Lung (tissue), 12 donors: ENCODE data around the gene IL3RA. TPM values are rescaled to one million over a fixed set of nuclear protein-coding genes. Genes with fewer than 3 reads are reported as not detected.

Source experiments
- ATAC-seq: fragments of 200-7000 bp; cut with Tn5 transposase; one replicate; pipeline ENCODE4 v1.9.1; 2020; ENCODE audit warnings: moderate number of reproducible peaks; ENCODE audit not compliant: insufficient read depth, low FRiP score
- DNase-seq, 3 donors: peaks; one replicate each; pipeline ENCODE4 v3.0.0-alpha.2; 2013 to 2017
- H3K27ac ChIP-seq, 2 donors: one replicate each; pipeline ENCODE4 v1.5.1; 2013; ENCODE audit warnings: mild to moderate bottlenecking in 2 of 2, moderate library complexity in 2 of 2, control low read depth in 1 of 2, inconsistent platforms in 1 of 2, low read depth in 1 of 2, low read length in 1 of 2
- H3K27me3 ChIP-seq, 3 donors: one replicate each; pipeline ENCODE4 v1.5.1; 2013; ENCODE audit warnings: low read length in 2 of 3; ENCODE audit not compliant: control insufficient read depth in 3 of 3, insufficient read depth in 3 of 3
- H3K36me3 ChIP-seq, 4 donors: one replicate each; pipeline ENCODE4 v1.5.1; 2013; ENCODE audit warnings: low read length in 4 of 4, mild to moderate bottlenecking in 1 of 4, moderate library complexity in 1 of 4; ENCODE audit not compliant: control insufficient read depth in 4 of 4, insufficient read depth in 4 of 4
- H3K4me1 ChIP-seq, 5 donors: one replicate each; pipeline ENCODE4 v1.5.1; 2013; ENCODE audit warnings: low read length in 5 of 5, mild to moderate bottlenecking in 2 of 5, moderate library complexity in 1 of 5; ENCODE audit not compliant: control insufficient read depth in 5 of 5, insufficient read depth in 5 of 5
- H3K4me3 ChIP-seq: one replicate; pipeline ENCODE4 v1.5.1; 2013; ENCODE audit warnings: mild to moderate bottlenecking, control low read depth, moderate library complexity
- H3K9ac ChIP-seq, 2 donors: one replicate each; pipeline ENCODE4 v1.5.1; 2013; ENCODE audit warnings: low read length in 2 of 2, control low read depth in 1 of 2; ENCODE audit not compliant: insufficient read depth in 1 of 2
- H3K9me3 ChIP-seq, 4 donors: one replicate each; pipeline ENCODE4 v1.5.1; 2013; ENCODE audit warnings: low read length in 3 of 4, mild to moderate bottlenecking in 1 of 4, moderate library complexity in 1 of 4; ENCODE audit not compliant: control insufficient read depth in 4 of 4, insufficient read depth in 3 of 4
- WGBS, 2 donors: extraction: QIAGEN DNeasy Blood & Tissue Kit; methylation state at CpG; one replicate each; pipeline ENCODE4 v1.1.7; 2013; 5-methylcytosine and 5-hydroxymethylcytosine counted together
- polyA plus RNA-seq, 2 donors: library from polyadenylated mRNA; stranded (reverse); fragments of 200-250 nt; gene quantifications; one replicate each; pipeline ENCODE4 v1.2.1, GENCODE V29; 2013
- total RNA-seq, 2 donors: library from RNA; depleted of rRNA in 1 of 2; stranded (reverse); fragments of >200 nt in 1 of 2; gene quantifications; one replicate each; pipeline ENCODE4 v1.2.1, GENCODE V29; 2014 to 2021
- TF ChIP-seq, protein P1 (sequence below): IDR thresholded peaks from 2 replicates; pipeline ENCODE4 v1.5.1; 2012; ENCODE audit warnings: mild to moderate bottlenecking; ENCODE audit errors: control extremely low read depth, extremely low read depth
- donor health status: control.
- donor health status: control.
- donor health status: Bipolar disorder and iron deficiency.
- donor health status: healthy.
- donor health status: DM: yes; HTN: yes; CAD: no.

The IL3RA gene
- total and polyA plus RNA-seq, 4 donors, result 19.2 to 52.2 (median 20.5) TPM

DNA sequence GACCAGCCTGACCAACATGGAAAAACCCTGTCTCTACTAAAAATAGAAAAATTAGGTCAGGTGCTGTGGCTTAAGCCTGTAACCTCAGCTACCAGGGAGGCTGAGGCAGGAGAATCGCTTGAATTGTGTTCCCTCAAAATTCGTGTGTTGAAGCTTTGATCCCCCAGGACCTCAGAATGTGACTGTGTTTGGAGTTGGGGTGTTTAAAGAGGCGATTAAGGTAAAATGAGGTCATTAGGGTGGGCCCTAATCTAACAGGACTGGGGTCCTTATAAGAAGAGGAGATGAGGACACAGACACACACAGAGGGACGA is 31.8 kb downstream of the IL3RA start:
- Histone ChIP-seq H3K36me3 (peaks cover 0 to 2% (median 0%) of the 10 kb centered on the region in 4 donors), H3K9ac (no peak overlapping the region), H3K27ac (no peak overlapping the region), H3K9me3 (no peaks in the 10 kb centered on the region), H3K4me1 (no peaks in the 10 kb centered on the region), H3K4me3 (no peak overlapping the region), H3K27me3 (no peaks in the 10 kb centered on the region)
- ATAC-seq (no peak), DNase-seq (no peak)
- TF ChIP-seq, protein P1, sequence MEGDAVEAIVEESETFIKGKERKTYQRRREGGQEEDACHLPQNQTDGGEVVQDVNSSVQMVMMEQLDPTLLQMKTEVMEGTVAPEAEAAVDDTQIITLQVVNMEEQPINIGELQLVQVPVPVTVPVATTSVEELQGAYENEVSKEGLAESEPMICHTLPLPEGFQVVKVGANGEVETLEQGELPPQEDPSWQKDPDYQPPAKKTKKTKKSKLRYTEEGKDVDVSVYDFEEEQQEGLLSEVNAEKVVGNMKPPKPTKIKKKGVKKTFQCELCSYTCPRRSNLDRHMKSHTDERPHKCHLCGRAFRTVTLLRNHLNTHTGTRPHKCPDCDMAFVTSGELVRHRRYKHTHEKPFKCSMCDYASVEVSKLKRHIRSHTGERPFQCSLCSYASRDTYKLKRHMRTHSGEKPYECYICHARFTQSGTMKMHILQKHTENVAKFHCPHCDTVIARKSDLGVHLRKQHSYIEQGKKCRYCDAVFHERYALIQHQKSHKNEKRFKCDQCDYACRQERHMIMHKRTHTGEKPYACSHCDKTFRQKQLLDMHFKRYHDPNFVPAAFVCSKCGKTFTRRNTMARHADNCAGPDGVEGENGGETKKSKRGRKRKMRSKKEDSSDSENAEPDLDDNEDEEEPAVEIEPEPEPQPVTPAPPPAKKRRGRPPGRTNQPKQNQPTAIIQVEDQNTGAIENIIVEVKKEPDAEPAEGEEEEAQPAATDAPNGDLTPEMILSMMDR, result no peak
- WGBS, 2 donors, result 79 to 85% methylated on average over 4 of the region's 4 CpGs

GRCh38 chrX:1378306-1378759 is 41.7 kb downstream of the IL3RA start:
- Histone ChIP-seq H3K9me3 (no peaks in the 10 kb centered on the region), H3K27ac (no peak overlapping the region), H3K4me1 (peaks cover 0 to 3% (median 0%) of the 10 kb centered on the region in 5 donors), H3K9ac (no peak overlapping the region), H3K27me3 (no peaks in the 10 kb centered on the region), H3K4me3 (no peak overlapping the region), H3K36me3 (peaks cover 0 to 9% (median 0%) of the 10 kb centered on the region in 4 donors)
- no peak for ATAC-seq
- TF ChIP-seq, protein P1, result no peak
- 90 to 95% methylated on average over 24 of the region's 24 CpGs for WGBS, 2 donors
- no peak for DNase-seq

DNA sequence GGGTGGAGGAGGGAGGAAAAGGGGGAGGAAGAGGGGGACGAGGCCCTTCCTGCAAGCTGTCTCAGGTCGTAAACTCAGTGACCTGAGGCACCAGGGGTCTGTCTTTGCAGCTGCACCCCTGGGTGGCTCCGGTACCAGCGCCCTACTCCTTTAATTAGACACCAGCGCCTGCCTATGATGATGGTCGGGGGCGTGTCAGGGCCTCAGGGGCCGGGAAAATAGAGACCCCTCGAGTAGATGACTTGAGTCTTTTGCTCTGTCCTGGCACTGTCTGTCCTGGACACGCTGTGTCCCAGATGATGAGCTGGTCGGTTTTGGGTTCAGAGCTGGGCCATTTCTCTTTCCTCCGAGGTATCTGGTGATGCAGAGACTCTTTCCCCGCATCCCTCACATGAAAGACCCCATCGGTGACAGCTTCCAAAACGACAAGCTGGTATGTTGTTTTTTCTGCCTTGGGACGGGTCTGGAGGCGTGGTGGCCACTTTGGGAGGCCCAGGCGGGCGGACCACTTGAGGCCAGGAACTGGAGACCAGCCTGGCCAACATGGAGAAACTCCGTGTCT is 44.2 kb downstream of the IL3RA start:
- H3K36me3 ChIP-seq, result peaks cover 7 to 26% (median 10%) of the 10 kb centered on the region in 4 donors
- TF ChIP-seq, protein P1, result no peak
- no peaks in the 10 kb centered on the region for H3K9me3 ChIP-seq
- WGBS, 2 donors, result 73 to 75% methylated on average over 20 of the region's 20 CpGs
- peaks cover 0 to 3% (median 0%) of the 10 kb centered on the region in 5 donors for H3K4me1 ChIP-seq
- DNase-seq (no peak), ATAC-seq (no peak)
- no peak overlapping the region for H3K27ac ChIP-seq
- no peak overlapping the region for H3K9ac ChIP-seq
- no peak overlapping the region for H3K4me3 ChIP-seq
- H3K27me3 ChIP-seq, result no peaks in the 10 kb centered on the region
